ENCODE measurements around the gene SMIM35. TPM values are rescaled to one million over a fixed set of nuclear protein-coding genes. Genes with fewer than 3 reads are reported as not detected.

Gene SMIM35
- 0.21 TPM for total RNA-seq

GRCh38 chr11:118086913-118087768 is at the start of gene SMIM35:
TSS of gene SMIM35 (minus strand) at chr11:118086963. CDS start at chr11:118086757, 206 bp downstream.
- Histone ChIP-seq H3K4me1 (ENCODE audit: insufficient read depth, low read length) (peaks cover 64% of the 10 kb centered on the region), H3K4me3 (ENCODE audit: low read length) (no peak within 1 kb of the TSS), H3K27me3 (ENCODE audit: insufficient read depth, low read length) (no peaks in the 10 kb centered on the region), H3K9me3 (ENCODE audit: low read depth, low read length) (no peaks in the 10 kb centered on the region)

- H3K27me3 ChIP-seq (ENCODE audit: insufficient read depth, low read length): no peaks in the 10 kb centered on the region
- H3K9me3 ChIP-seq (ENCODE audit: low read depth, low read length): no peaks in the 10 kb centered on the region
- no peaks in the 10 kb centered on the region for H3K4me1 ChIP-seq (ENCODE audit: insufficient read depth, low read length)
- no peak overlapping the region for H3K4me3 ChIP-seq (ENCODE audit: low read length)
Observed at GRCh38 chr11:118136341-118136740, 49.6 kb upstream of the SMIM35 start.

GRCh38 chr11:118135796-118136165 is 49.0 kb upstream of the SMIM35 start:
- Histone ChIP-seq H3K9me3 (ENCODE audit: low read depth, low read length) (no peaks in the 10 kb centered on the region), H3K27me3 (ENCODE audit: insufficient read depth, low read length) (no peaks in the 10 kb centered on the region), H3K4me3 (ENCODE audit: low read length) (no peak overlapping the region), H3K4me1 (ENCODE audit: insufficient read depth, low read length) (no peaks in the 10 kb centered on the region)

- Histone ChIP-seq H3K4me1 (ENCODE audit: insufficient read depth, low read length) (peaks cover 1% of the 10 kb centered on the region), H3K4me3 (ENCODE audit: low read length) (no peak overlapping the region), H3K27me3 (ENCODE audit: insufficient read depth, low read length) (no peaks in the 10 kb centered on the region), H3K9me3 (ENCODE audit: low read depth, low read length) (no peaks in the 10 kb centered on the region)
Observed at GRCh38 chr11:118135051-118135795, 48.5 kb upstream of the SMIM35 start.

- Histone ChIP-seq H3K27me3 (ENCODE audit: insufficient read depth, low read length) (no peaks in the 10 kb centered on the region), H3K4me1 (ENCODE audit: insufficient read depth, low read length) (peaks cover 15% of the 10 kb centered on the region), H3K9me3 (ENCODE audit: low read depth, low read length) (no peaks in the 10 kb centered on the region), H3K4me3 (ENCODE audit: low read length) (no peak overlapping the region)
Observed at GRCh38 chr11:118133816-118134215, 47.1 kb upstream of the SMIM35 start.

- no peaks in the 10 kb centered on the region for H3K9me3 ChIP-seq (ENCODE audit: low read depth, low read length)
- no peaks in the 10 kb centered on the region for H3K27me3 ChIP-seq (ENCODE audit: insufficient read depth, low read length)
- H3K4me1 ChIP-seq (ENCODE audit: insufficient read depth, low read length): peaks cover 24% of the 10 kb centered on the region
- H3K4me3 ChIP-seq (ENCODE audit: low read length): no peak overlapping the region
Observed at GRCh38 chr11:118132385-118133151, 45.8 kb upstream of the SMIM35 start.

GRCh38 chr11:118129471-118130172 is 42.9 kb upstream of the SMIM35 start:
- H3K4me1 ChIP-seq (ENCODE audit: insufficient read depth, low read length): peaks cover 24% of the 10 kb centered on the region
- no peaks in the 10 kb centered on the region for H3K9me3 ChIP-seq (ENCODE audit: low read depth, low read length)
- no peaks in the 10 kb centered on the region for H3K27me3 ChIP-seq (ENCODE audit: insufficient read depth, low read length)
- no peak overlapping the region for H3K4me3 ChIP-seq (ENCODE audit: low read length)

- Histone ChIP-seq H3K9me3 (ENCODE audit: low read depth, low read length) (no peaks in the 10 kb centered on the region), H3K4me3 (ENCODE audit: low read length) (no peak overlapping the region), H3K4me1 (ENCODE audit: insufficient read depth, low read length) (peaks cover 24% of the 10 kb centered on the region), H3K27me3 (ENCODE audit: insufficient read depth, low read length) (no peaks in the 10 kb centered on the region)
Observed at GRCh38 chr11:118128721-118129470, 42.1 kb upstream of the SMIM35 start.

GRCh38 chr11:118128310-118128709 is 41.5 kb upstream of the SMIM35 start:
- no peak overlapping the region for H3K4me3 ChIP-seq (ENCODE audit: low read length)
- peaks cover 24% of the 10 kb centered on the region for H3K4me1 ChIP-seq (ENCODE audit: insufficient read depth, low read length)
- no peaks in the 10 kb centered on the region for H3K9me3 ChIP-seq (ENCODE audit: low read depth, low read length)
- H3K27me3 ChIP-seq (ENCODE audit: insufficient read depth, low read length): no peaks in the 10 kb centered on the region

GRCh38 chr11:118126082-118126838 is 39.5 kb upstream of the SMIM35 start:
- H3K27me3 ChIP-seq (ENCODE audit: insufficient read depth, low read length): no peaks in the 10 kb centered on the region
- H3K4me1 ChIP-seq (ENCODE audit: insufficient read depth, low read length): peaks cover 24% of the 10 kb centered on the region
- H3K4me3 ChIP-seq (ENCODE audit: low read length): no peak overlapping the region
- H3K9me3 ChIP-seq (ENCODE audit: low read depth, low read length): no peaks in the 10 kb centered on the region

GRCh38 chr11:118124929-118125535 is 38.3 kb upstream of the SMIM35 start:
- Histone ChIP-seq H3K4me3 (ENCODE audit: low read length) (no peak overlapping the region), H3K27me3 (ENCODE audit: insufficient read depth, low read length) (no peaks in the 10 kb centered on the region), H3K9me3 (ENCODE audit: low read depth, low read length) (no peaks in the 10 kb centered on the region), H3K4me1 (ENCODE audit: insufficient read depth, low read length) (peaks cover 21% of the 10 kb centered on the region)

GRCh38 chr11:118120793-118121192 is 34.0 kb upstream of the SMIM35 start:
- Histone ChIP-seq H3K4me3 (ENCODE audit: low read length) (no peak overlapping the region), H3K9me3 (ENCODE audit: low read depth, low read length) (no peaks in the 10 kb centered on the region), H3K4me1 (ENCODE audit: insufficient read depth, low read length) (peaks cover 11% of the 10 kb centered on the region), H3K27me3 (ENCODE audit: insufficient read depth, low read length) (no peaks in the 10 kb centered on the region)

Measured in mononuclear cell (primary cell).